Medulla oblongata (tissue), 1 donor: ENCODE results near the gene GSTM2.

Source experiments
- DNase-seq: peaks from one replicate; pipeline ENCODE4 v3.0.0-alpha.2; 2015; ENCODE audit errors: extremely low spot score

The GSTM2 gene

GRCh38 chr1:109714661-109715372 lies 47.0 kb downstream of the GSTM2 start:
- no peak for DNase-seq

- peak; percentile 13 for DNase-seq
Observed at GRCh38 chr1:109716121-109716520, 48.3 kb downstream of the GSTM2 start.

GRCh38 chr1:109716570-109717090 lies 48.8 kb downstream of the GSTM2 start:
- DNase-seq, result no peak

GRCh38 chr1:109717729-109718128 lies 49.9 kb downstream of the GSTM2 start:
- no peak for DNase-seq

GRCh38 chr1:109718495-109718894 lies 50.6 kb downstream of the GSTM2 start:
- DNase-seq, result no peak

GRCh38 chr1:109719337-109719837 lies 51.5 kb downstream of the GSTM2 start:
- no peak for DNase-seq

GRCh38 chr1:109721042-109721441 lies 53.2 kb downstream of the GSTM2 start:
- no peak for DNase-seq

- DNase-seq, result no peak
Observed at GRCh38 chr1:109721971-109722370, 54.1 kb downstream of the GSTM2 start.

GRCh38 chr1:109722908-109723691 lies 55.2 kb downstream of the GSTM2 start:
- no peak for DNase-seq
